ENCODE measurements around the gene RBM47.

- TF ChIP-seq CTCF (IDR thresholded peaks at IDR 0.05) = no peak
- TF ChIP-seq POLR2A (IDR thresholded peaks at IDR 0.05) = no peak
These were observed 118.5 kb downstream of the RBM47 start for GRCh38 chr4:40511036-40511614.
